Pancreas (tissue), 10 donors: ENCODE data around the gene SREK1. TPM values are rescaled to one million over a fixed set of nuclear protein-coding genes. Genes with fewer than 3 reads are reported as not detected.

Experiments
- ATAC-seq, 4 donors: fragments of 200-7000 bp; cut with Tn5 transposase; one replicate each; pipeline versions ENCODE4 v1.8.0 to v1.9.1; 2020; ENCODE audit warnings: mild to moderate bottlenecking in 4 of 4, moderate library complexity in 4 of 4
- DNase-seq, 6 donors: peaks; one replicate each; pipeline ENCODE4 v3.0.0-alpha.2; 2020
- FAIRE-seq: peaks from 2 replicates; lab custom pipeline; 2012; peaks lifted over from hg19 to GRCh38; lab: Jason Lieb, UNC
- H3K27ac ChIP-seq, 4 donors: fragments of 200-600 bp; sonication (generic); 1 replicate in 3 of 4; 2 replicates in 1 of 4; pipeline versions ENCODE4 v1.5.0 to v1.8.0; 2020
- H3K27me3 ChIP-seq, 4 donors: fragments of 200-600 bp; one replicate each; pipeline ENCODE4 v1.8.0; 2021
- H3K36me3 ChIP-seq, 3 donors: fragments of 200-600 bp; sonication (generic) in 1 of 3; one replicate each; pipeline versions ENCODE4 v1.5.0 to v1.8.0; 2020 to 2021
- H3K4me1 ChIP-seq, 3 donors: fragments of 200-600 bp; one replicate each; pipeline ENCODE4 v1.8.0; 2021
- H3K4me3 ChIP-seq, 4 donors: fragments of 200-600 bp; sonication (generic) in 2 of 4; one replicate each; pipeline versions ENCODE4 v1.5.0 to v1.8.0; 2020 to 2021
- H3K9me3 ChIP-seq, 4 donors: fragments of 200-600 bp; one replicate each; pipeline ENCODE4 v1.8.0; 2021
- CTCF ChIP-seq, 4 donors: fragments of 200-600 bp; sonication (generic) in 3 of 4; IDR thresholded peaks; one replicate each; pipeline versions ENCODE4 v1.5.0 to v1.8.0; 2021; ENCODE audit warnings: antibody characterized with exemption in 4 of 4
- WGBS, 2 donors: extraction: QIAGEN DNeasy Blood & Tissue Kit; methylation state at CpG; one replicate each; pipeline ENCODE4 v1.1.7; 2013; 5-methylcytosine and 5-hydroxymethylcytosine counted together
- intact Hi-C, 3 donors: fragments of 100-400 bp; cut with DNase I; formaldehyde crosslinking; loops; one replicate each; pipeline versions ENCODE4 v1.11.1 to v1.14.2; 2022
- polyA plus RNA-seq, 2 donors: library from polyadenylated mRNA; stranded (reverse); fragments of 200-250 nt; gene quantifications; one replicate each; pipeline ENCODE4 v1.2.3, GENCODE V29; 2013
- total RNA-seq, 6 donors: library from RNA; stranded (reverse); fragmentation: NEBNext Ultra II Directional in 4 of 6; extraction: Animal tissue kit (Norgen Biotek cat#: 25700) in 4 of 6; gene quantifications; one replicate each; pipeline versions ENCODE4 v1.2.1 to v1.2.4, GENCODE V29; 2021 to 2023
- donor health status: healthy with polysubstance abuse.
- donor health status: DM: no; HTN: no; CAD: no; lungs with moderate emphysema.
- donor health status: DM: no; HTN: no; CAD: no.
- donor health status: control.
- donor health status: control.
- donor health status: Bipolar disorder and iron deficiency.
- donor health status: DM: yes; HTN: yes; CAD: no.
- donor health status: DM: no; HTN: no; CAD: no.
- donor health status: DM: no; HTN: no; CAD: no.
- donor health status: DM: yes; HTN: yes; CAD: no.

SREK1 gene
- total and polyA plus RNA-seq, 8 donors, result 21.1 to 56.6 (median 33.6) TPM

DNA sequence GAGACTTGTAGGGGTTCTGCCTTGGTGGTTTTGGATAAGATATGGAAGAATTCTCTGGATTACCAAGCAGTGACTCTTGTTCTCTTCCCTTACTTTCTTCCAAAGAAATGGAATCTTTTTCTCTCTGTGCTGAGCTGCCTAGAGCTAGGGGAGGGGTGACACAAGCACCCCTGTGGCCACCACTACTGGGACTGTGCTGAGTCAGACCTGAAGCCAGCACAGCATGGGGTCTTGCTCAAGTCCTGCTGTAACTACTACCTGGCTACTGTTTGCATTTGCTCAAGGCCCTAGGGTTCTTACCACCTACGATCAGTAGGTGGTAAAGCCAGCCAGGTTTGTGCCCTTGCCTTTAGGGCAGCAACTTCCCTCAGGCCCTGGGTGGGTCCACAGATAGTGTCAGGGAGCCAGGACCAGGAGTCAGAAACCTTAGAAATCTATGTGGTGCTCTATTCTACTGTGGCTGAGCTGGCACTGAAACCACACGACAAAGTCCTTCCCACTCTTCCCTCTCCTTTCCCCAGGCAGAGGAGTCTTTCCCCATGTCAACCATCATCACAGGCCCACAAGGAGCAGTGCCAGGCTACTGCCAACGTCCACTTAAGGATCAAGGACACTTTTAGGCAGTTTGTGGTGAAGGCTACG lies 53.8 kb downstream of the SREK1 start:
- Histone ChIP-seq H3K4me1 (no peaks in the 10 kb centered on the region), H3K9me3 (no peaks in the 10 kb centered on the region), H3K36me3 (no peaks in the 10 kb centered on the region), H3K4me3 (no peak overlapping the region), H3K27ac (no peak overlapping the region), H3K27me3 (no peaks in the 10 kb centered on the region)
- WGBS, 2 donors, result 75 to 81% methylated on average over 4 of the region's 4 CpGs
- no peak for TF ChIP-seq CTCF (IDR thresholded peaks at IDR 0.05)
- DNase-seq, result no peak
- no peak for FAIRE-seq
- intact Hi-C loops, result no loop called here
- no peak for ATAC-seq

GRCh38 chr5:66198837-66199236 lies 54.7 kb downstream of the SREK1 start:
- no peak for FAIRE-seq
- no peak for DNase-seq
- Histone ChIP-seq H3K36me3 (no peaks in the 10 kb centered on the region), H3K27ac (no peak overlapping the region), H3K4me1 (no peaks in the 10 kb centered on the region), H3K4me3 (no peak overlapping the region), H3K9me3 (no peaks in the 10 kb centered on the region), H3K27me3 (no peaks in the 10 kb centered on the region)
- intact Hi-C loops, result no loop called here
- ATAC-seq, result no peak
- no peak for TF ChIP-seq CTCF (IDR thresholded peaks at IDR 0.05)
- 77 to 100% methylated on average over 1 of the region's 1 CpG for WGBS, 2 donors

- ATAC-seq (no peak), DNase-seq (no peak), FAIRE-seq (no peak)
- Histone ChIP-seq H3K4me3 (no peak overlapping the region), H3K9me3 (no peaks in the 10 kb centered on the region), H3K27ac (no peak overlapping the region), H3K36me3 (no peaks in the 10 kb centered on the region), H3K27me3 (no peaks in the 10 kb centered on the region), H3K4me1 (no peaks in the 10 kb centered on the region)
- intact Hi-C loops, result no loop called here
- 87 to 90% methylated on average over 4 of the region's 4 CpGs for WGBS, 2 donors
- no peak for TF ChIP-seq CTCF (IDR thresholded peaks at IDR 0.05)
These were observed 59.4 kb downstream of the SREK1 start for GRCh38 chr5:66203531-66203930.

- ATAC-seq, result no peak
- TF ChIP-seq CTCF (IDR thresholded peaks at IDR 0.05), result no peak
- WGBS, 2 donors, result 90 to 97% methylated on average over 5 of the region's 5 CpGs
These were observed 62.4 kb downstream of the SREK1 start for GRCh38 chr5:66206465-66206864.

DNA sequence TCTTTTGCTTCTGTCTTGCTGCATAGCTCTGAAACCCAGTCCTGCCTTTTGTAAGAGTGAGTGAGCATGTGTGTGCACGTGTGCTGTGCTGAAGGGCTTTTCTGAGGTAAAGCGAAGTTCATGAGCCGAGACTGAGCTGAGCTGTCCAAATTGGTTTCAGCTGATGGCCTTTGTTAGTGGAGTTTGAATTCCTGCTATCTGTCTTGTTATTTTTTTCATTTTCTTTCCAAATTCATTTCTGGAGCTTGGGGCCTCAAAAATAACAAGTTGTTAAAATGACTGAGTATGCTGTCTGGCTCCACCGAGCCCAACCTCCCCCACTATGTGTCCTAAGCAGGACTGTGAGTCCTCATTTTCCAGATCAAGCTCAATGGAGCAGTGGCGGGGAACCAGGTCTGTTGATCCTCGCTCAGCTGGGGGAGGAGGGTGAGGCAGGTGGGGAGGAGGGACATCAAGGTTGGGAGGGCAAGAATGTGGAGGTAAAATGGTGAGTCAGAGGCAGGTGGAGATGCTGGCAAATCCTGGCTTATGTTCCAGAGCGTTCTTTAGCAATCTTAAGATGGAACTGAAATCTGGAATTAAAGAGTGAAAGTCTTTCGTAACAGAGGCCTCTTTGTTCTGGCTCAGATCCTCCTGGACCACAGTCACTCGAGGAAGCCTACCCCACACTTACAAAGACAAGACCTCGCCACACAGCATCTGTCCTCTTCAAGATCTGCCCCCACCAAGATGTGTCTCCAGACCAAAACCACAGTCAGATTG lies 63.9 kb downstream of the SREK1 start:
- 83 to 84% methylated on average over 10 of the region's 10 CpGs for WGBS, 2 donors
- no peak overlapping the region for H3K27ac ChIP-seq
- TF ChIP-seq CTCF (IDR thresholded peaks at IDR 0.05), result no peak
- no peaks in the 10 kb centered on the region for H3K27me3 ChIP-seq
- H3K4me3 ChIP-seq, result no peak overlapping the region
- no peaks in the 10 kb centered on the region for H3K36me3 ChIP-seq
- H3K9me3 ChIP-seq, result no peaks in the 10 kb centered on the region
- DNase-seq (no peak), FAIRE-seq (no peak), ATAC-seq (no peak)
- H3K4me1 ChIP-seq, result no peaks in the 10 kb centered on the region
- intact Hi-C loops, result no loop called here

More at GRCh38 chr5:66206465-66206864, 62.4 kb downstream of the SREK1 start:
- no peak for FAIRE-seq
- intact Hi-C loops, result no loop called here
- Histone ChIP-seq H3K27me3 (no peaks in the 10 kb centered on the region), H3K4me1 (no peaks in the 10 kb centered on the region), H3K9me3 (no peaks in the 10 kb centered on the region), H3K36me3 (no peaks in the 10 kb centered on the region), H3K27ac (no peak overlapping the region), H3K4me3 (no peak overlapping the region)
- DNase-seq, result no peak
